Tibial nerve (tissue), 4 donors: Measurements from ENCODE around the gene DOCK1. TPM values are rescaled to one million over a fixed set of nuclear protein-coding genes. Genes with fewer than 3 reads are reported as not detected.

ENCODE experiments used
- DNase-seq, 2 donors: peaks; one replicate each; pipeline ENCODE4 v3.0.0-alpha.2; 2019; ENCODE audit warnings: low spot score in 2 of 2
- H3K27ac ChIP-seq, 4 donors: fragments of 200-600 bp; sonication (generic) in 3 of 4; one replicate each; pipeline ENCODE4 v1.5.1; 2017 to 2019; ENCODE audit warnings: mild to moderate bottlenecking in 1 of 4
- H3K27me3 ChIP-seq, 2 donors: fragments of 200-600 bp; sonication (generic) in 1 of 2; one replicate each; pipeline versions ENCODE4 v1.5.1 to v1.6.0; 2017 to 2019
- H3K36me3 ChIP-seq, 3 donors: fragments of 200-600 bp; sonication (generic); one replicate each; pipeline ENCODE4 v1.5.1; 2018 to 2019
- H3K4me1 ChIP-seq, 4 donors: fragments of 200-600 bp; sonication (generic) in 3 of 4; one replicate each; pipeline ENCODE4 v1.5.1; 2017 to 2019
- H3K4me3 ChIP-seq, 4 donors: fragments of 200-600 bp; sonication (generic) in 3 of 4; one replicate each; pipeline ENCODE4 v1.5.1; 2017 to 2019; ENCODE audit warnings: mild to moderate bottlenecking in 1 of 4, moderate library complexity in 1 of 4
- H3K9me3 ChIP-seq, 4 donors: fragments of 200-600 bp; sonication (generic) in 3 of 4; one replicate each; pipeline ENCODE4 v1.5.1; 2017 to 2019
- EP300 ChIP-seq, 2 donors: sonication (generic); formaldehyde crosslinking; IDR thresholded peaks; one replicate each; pipeline ENCODE4 v1.6.1; 2017; ENCODE audit warnings: antibody characterized with exemption in 2 of 2, mild to moderate bottlenecking in 1 of 2
- POLR2A ChIP-seq, 2 donors: fragments of 450-650 bp; IDR thresholded peaks; one replicate each; pipeline ENCODE4 v1.6.1; 2017; ENCODE audit warnings: antibody characterized with exemption in 2 of 2, mild to moderate bottlenecking in 2 of 2, moderate library complexity in 2 of 2
- WGBS, 2 donors: methylation state at CpG; one replicate each; pipeline ENCODE4 v1.1.5; 2018; 5-methylcytosine and 5-hydroxymethylcytosine counted together
- total RNA-seq, 4 donors: library from RNA; depleted of rRNA; stranded (reverse); fragments of >200 nt; gene quantifications; one replicate each; pipeline ENCODE4 v1.1.0, GENCODE V29; 2016
- TF ChIP-seq, protein P1 (sequence below), 5 experiments: fragments of 200-600 bp in 3 of 5; fragments of 450-650 bp in 2 of 5; sonication (generic) in 3 of 5; IDR thresholded peaks; one replicate each; pipeline ENCODE4 v1.5.1; 2016 to 2019; ENCODE audit warnings: antibody characterized with exemption in 5 of 5, mild to moderate bottlenecking in 3 of 5, moderate library complexity in 2 of 5

Gene DOCK1
- total RNA-seq, 4 donors from 2014 or later: 57.3 to 76.7 (median 63.7) TPM

GRCh38 chr10:127034790-127035189, 129.6 kb downstream of the DOCK1 start:
- Histone ChIP-seq H3K4me3 (no peak overlapping the region), H3K27ac (no peak overlapping the region), H3K4me1 (no peaks in the 10 kb centered on the region), H3K27me3 (no peaks in the 10 kb centered on the region), H3K36me3 (peaks cover 0 to 88% (median 8%) of the 10 kb centered on the region in 3 donors), H3K9me3 (no peaks in the 10 kb centered on the region)
- WGBS, 2 donors: 63 to 78% methylated on average over 4 to 5 of the region's 5 CpGs
- TF ChIP-seq POLR2A (IDR thresholded peaks at IDR 0.05) (no peak), EP300 (IDR thresholded peaks at IDR 0.05) (no peak)
- TF ChIP-seq, protein P1, sequence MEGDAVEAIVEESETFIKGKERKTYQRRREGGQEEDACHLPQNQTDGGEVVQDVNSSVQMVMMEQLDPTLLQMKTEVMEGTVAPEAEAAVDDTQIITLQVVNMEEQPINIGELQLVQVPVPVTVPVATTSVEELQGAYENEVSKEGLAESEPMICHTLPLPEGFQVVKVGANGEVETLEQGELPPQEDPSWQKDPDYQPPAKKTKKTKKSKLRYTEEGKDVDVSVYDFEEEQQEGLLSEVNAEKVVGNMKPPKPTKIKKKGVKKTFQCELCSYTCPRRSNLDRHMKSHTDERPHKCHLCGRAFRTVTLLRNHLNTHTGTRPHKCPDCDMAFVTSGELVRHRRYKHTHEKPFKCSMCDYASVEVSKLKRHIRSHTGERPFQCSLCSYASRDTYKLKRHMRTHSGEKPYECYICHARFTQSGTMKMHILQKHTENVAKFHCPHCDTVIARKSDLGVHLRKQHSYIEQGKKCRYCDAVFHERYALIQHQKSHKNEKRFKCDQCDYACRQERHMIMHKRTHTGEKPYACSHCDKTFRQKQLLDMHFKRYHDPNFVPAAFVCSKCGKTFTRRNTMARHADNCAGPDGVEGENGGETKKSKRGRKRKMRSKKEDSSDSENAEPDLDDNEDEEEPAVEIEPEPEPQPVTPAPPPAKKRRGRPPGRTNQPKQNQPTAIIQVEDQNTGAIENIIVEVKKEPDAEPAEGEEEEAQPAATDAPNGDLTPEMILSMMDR (IDR thresholded peaks at IDR 0.05): no peak
- no peak for DNase-seq

DNA sequence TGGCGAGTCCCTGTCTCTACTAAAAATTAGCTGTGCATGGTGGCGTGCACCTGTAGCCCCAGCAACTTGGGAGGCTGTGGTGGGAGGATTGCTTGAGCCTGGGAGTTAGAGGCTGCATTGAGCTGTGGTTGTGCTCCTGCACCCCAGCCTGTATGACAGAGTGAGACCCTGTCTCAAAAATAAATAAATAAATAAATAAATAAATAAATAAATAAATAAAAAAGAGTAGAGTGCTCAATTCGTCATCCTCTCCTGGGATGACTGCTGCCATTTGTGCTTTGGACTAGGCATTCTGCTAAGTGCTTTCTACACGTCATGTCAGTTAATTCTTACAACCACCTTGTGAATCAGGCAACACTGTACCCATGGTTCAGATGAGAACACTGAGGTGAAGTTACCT, 130.6 kb downstream of the DOCK1 start:
- Histone ChIP-seq H3K27me3 (no peaks in the 10 kb centered on the region), H3K4me3 (no peak overlapping the region), H3K9me3 (no peaks in the 10 kb centered on the region), H3K4me1 (no peaks in the 10 kb centered on the region), H3K36me3 (peaks cover 0 to 88% (median 8%) of the 10 kb centered on the region in 3 donors), H3K27ac (no peak overlapping the region)
- DNase-seq: no peak
- TF ChIP-seq, protein P1 (IDR thresholded peaks at IDR 0.05): no peak
- TF ChIP-seq EP300 (IDR thresholded peaks at IDR 0.05) (no peak), POLR2A (IDR thresholded peaks at IDR 0.05) (no peak)
- WGBS, 2 donors: 98 to 99% methylated on average over 4 of the region's 4 CpGs

DNA sequence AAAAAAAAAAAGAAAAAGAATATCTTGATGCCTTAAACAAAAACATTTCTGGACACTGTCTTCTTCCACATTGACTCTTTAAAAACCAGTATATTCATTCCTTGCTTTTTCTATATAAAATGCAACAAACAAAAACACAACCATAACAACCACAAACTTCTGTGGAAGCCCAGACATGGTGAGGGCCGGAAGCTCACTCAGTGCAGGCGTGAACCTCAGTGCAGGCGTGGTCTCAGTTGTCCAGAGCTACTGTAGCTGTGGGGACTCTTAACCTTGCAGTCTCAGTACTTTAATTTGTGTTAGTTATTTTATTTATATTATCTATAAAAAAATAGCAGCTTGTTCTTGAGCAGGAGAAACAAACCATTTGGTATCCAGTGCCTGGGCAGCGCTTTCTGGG, 131.8 kb downstream of the DOCK1 start:
- WGBS, 2 donors: 94 to 96% methylated on average over 4 of the region's 4 CpGs
- no peak for DNase-seq
- no peaks in the 10 kb centered on the region for H3K27me3 ChIP-seq
- TF ChIP-seq EP300 (IDR thresholded peaks at IDR 0.05) (no peak), POLR2A (IDR thresholded peaks at IDR 0.05) (no peak)
- TF ChIP-seq, protein P1 (IDR thresholded peaks at IDR 0.05): no peak
- no peaks in the 10 kb centered on the region for H3K4me1 ChIP-seq
- H3K9me3 ChIP-seq: no peaks in the 10 kb centered on the region
- no peak overlapping the region for H3K27ac ChIP-seq
- no peak overlapping the region for H3K4me3 ChIP-seq
- peaks cover 0 to 88% (median 4%) of the 10 kb centered on the region in 3 donors for H3K36me3 ChIP-seq

GRCh38 chr10:127039435-127039834, 134.2 kb downstream of the DOCK1 start:
- no peak overlapping the region for H3K27ac ChIP-seq

GRCh38 chr10:127040756-127041155, 135.5 kb downstream of the DOCK1 start:
- H3K4me3 ChIP-seq: no peak overlapping the region
- WGBS, 2 donors: 78 to 86% methylated on average over 4 of the region's 4 CpGs
- H3K4me1 ChIP-seq: no peaks in the 10 kb centered on the region
- no peaks in the 10 kb centered on the region for H3K9me3 ChIP-seq
- TF ChIP-seq POLR2A (IDR thresholded peaks at IDR 0.05) (no peak), EP300 (IDR thresholded peaks at IDR 0.05) (no peak)
- TF ChIP-seq, protein P1 (IDR thresholded peaks at IDR 0.05): no peak
- no peaks in the 10 kb centered on the region for H3K27me3 ChIP-seq
- no peak overlapping the region for H3K27ac ChIP-seq
- peaks cover 0 to 86% (median 3%) of the 10 kb centered on the region in 3 donors for H3K36me3 ChIP-seq
- no peak for DNase-seq

More at GRCh38 chr10:127039435-127039834, 134.2 kb downstream of the DOCK1 start:
- 97% methylated on average over 8 of the region's 8 CpGs for WGBS, 2 donors
- H3K27me3 ChIP-seq: no peaks in the 10 kb centered on the region
- no peak for TF ChIP-seq EP300 (IDR thresholded peaks at IDR 0.05)
- no peak overlapping the region for H3K4me3 ChIP-seq
- H3K36me3 ChIP-seq: peaks cover 0 to 87% (median 3%) of the 10 kb centered on the region in 3 donors
- DNase-seq: no peak
- no peaks in the 10 kb centered on the region for H3K4me1 ChIP-seq
- no peaks in the 10 kb centered on the region for H3K9me3 ChIP-seq

- H3K36me3 ChIP-seq: peaks cover 0 to 89% (median 3%) of the 10 kb centered on the region in 3 donors
- H3K4me1 ChIP-seq: no peaks in the 10 kb centered on the region
- H3K27ac ChIP-seq: no peak overlapping the region
- no peaks in the 10 kb centered on the region for H3K27me3 ChIP-seq
- TF ChIP-seq, protein P1 (IDR thresholded peaks at IDR 0.05): no peak
- no peak for TF ChIP-seq POLR2A (IDR thresholded peaks at IDR 0.05)
- no peak for TF ChIP-seq EP300 (IDR thresholded peaks at IDR 0.05)
- DNase-seq: no peak
- H3K4me3 ChIP-seq: no peak overlapping the region
- 35 to 40% methylated on average over 6 of the region's 6 CpGs for WGBS, 2 donors
- H3K9me3 ChIP-seq: no peaks in the 10 kb centered on the region
These were observed 136.3 kb downstream of the DOCK1 start for GRCh38 chr10:127041552-127041951.
